ENCODE measurements around the gene USP19. TPM values are rescaled to one million over a fixed set of nuclear protein-coding genes. Genes with fewer than 3 reads are reported as not detected.

USP19 gene
- polyA plus RNA-seq, 3 donors: 18.4 to 55.7 (median 24.1) TPM

DNA sequence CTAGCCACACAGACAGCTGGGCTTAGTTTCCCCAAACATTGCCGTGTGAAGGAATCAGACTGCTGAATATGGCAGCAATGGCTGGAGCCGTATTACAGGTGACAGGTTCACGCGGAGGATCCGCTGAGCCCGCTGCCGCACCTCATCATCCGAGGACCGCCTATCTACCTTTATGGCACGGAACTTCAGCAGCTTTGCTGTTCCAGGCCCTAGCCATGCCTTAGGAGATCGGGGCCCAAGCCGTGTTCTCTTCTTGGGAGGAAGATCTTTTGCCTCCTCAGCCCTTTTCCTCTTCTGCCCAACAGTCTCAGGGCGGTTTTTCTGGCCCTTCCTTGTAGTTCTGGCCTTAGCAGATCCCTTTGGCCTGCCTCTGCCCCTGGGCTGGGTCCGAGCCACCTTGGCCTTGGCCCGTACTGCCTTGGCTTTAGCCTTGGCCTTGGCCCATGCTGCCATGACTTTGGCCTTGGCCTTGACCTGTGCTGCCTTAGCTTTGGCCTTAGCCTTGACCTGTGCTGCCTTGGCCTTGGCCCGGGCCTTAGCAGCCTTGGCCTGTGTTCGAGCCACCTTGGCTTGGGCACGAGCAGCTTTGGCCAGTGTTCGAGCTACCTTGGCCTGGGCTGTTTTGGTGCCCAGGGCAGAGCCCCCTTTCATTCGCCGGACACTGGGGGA lies 42.3 kb upstream of the USP19 start:
- Histone ChIP-seq H3K4me1 (ENCODE audit: control insufficient read depth in 1 of 2, insufficient read depth in 2 of 2, low read length in 2 of 2) (peaks cover 26 to 49% of the 10 kb centered on the region in 2 donors), H2AFZ (ENCODE audit: insufficient read depth, low read depth, low read length, poor library complexity, severe bottlenecking) (no peak overlapping the region), H3K27ac (ENCODE audit: low read depth in 1 of 2, low read length in 2 of 2) (no peak overlapping the region), H3K4me2 (replicated peaks; ENCODE audit: extremely low read depth, low read length, poor library complexity, severe bottlenecking) (no peak overlapping the region), H3K9ac (ENCODE audit: insufficient read depth, low read length, poor library complexity, severe bottlenecking) (no peak overlapping the region), H3K36me3 (replicated peaks in 1 of 2; ENCODE audit: control insufficient read depth in 1 of 2, insufficient read depth in 2 of 2, low read length in 2 of 2) (peaks cover 13 to 30% of the 10 kb centered on the region in 2 donors), H3K27me3 (ENCODE audit: control insufficient read depth in 2 of 2, insufficient read depth in 2 of 2, low read length in 2 of 2) (no peaks in the 10 kb centered on the region), H3K79me2 (ENCODE audit: insufficient read depth, low read length) (peaks cover 40% of the 10 kb centered on the region), H3K4me3 (replicated peaks in 1 of 3; ENCODE audit: low read depth in 2 of 3, low read length in 3 of 3) (no peak overlapping the region), H4K20me1 (ENCODE audit: insufficient read depth, low read length) (peaks cover 35% of the 10 kb centered on the region), H3K9me3 (replicated peaks in 1 of 2; ENCODE audit: control insufficient read depth in 1 of 2, insufficient read depth in 1 of 2, low read length in 2 of 2) (peaks cover 0 to 7% of the 10 kb centered on the region in 2 donors)
- intact Hi-C loops (cut with micrococcal nuclease): no loop called here
- Mint-ChIP-seq H3K27ac (no peak overlapping the region), H3K4me3 (no peak overlapping the region), H3K4me1 (peaks cover 34% of the 10 kb centered on the region), H3K27me3 (ENCODE audit: low read depth in 3 of 3) (peaks cover 0 to 2% (median 0%) of the 10 kb centered on the region in 3 donors), H3K9me3 (peaks cover 0 to 14% (median 6%) of the 10 kb centered on the region in 7 donors), H3K36me3 (peaks cover 22 to 47% of the 10 kb centered on the region in 2 donors)
- 95% methylated on average over 21 of the region's 21 CpGs for WGBS (ENCODE audit: insufficient coverage)
- DNase-seq: no peak
- TF ChIP-seq, protein P1, sequence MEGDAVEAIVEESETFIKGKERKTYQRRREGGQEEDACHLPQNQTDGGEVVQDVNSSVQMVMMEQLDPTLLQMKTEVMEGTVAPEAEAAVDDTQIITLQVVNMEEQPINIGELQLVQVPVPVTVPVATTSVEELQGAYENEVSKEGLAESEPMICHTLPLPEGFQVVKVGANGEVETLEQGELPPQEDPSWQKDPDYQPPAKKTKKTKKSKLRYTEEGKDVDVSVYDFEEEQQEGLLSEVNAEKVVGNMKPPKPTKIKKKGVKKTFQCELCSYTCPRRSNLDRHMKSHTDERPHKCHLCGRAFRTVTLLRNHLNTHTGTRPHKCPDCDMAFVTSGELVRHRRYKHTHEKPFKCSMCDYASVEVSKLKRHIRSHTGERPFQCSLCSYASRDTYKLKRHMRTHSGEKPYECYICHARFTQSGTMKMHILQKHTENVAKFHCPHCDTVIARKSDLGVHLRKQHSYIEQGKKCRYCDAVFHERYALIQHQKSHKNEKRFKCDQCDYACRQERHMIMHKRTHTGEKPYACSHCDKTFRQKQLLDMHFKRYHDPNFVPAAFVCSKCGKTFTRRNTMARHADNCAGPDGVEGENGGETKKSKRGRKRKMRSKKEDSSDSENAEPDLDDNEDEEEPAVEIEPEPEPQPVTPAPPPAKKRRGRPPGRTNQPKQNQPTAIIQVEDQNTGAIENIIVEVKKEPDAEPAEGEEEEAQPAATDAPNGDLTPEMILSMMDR (IDR thresholded peaks at IDR 0.05): no peak

DNA sequence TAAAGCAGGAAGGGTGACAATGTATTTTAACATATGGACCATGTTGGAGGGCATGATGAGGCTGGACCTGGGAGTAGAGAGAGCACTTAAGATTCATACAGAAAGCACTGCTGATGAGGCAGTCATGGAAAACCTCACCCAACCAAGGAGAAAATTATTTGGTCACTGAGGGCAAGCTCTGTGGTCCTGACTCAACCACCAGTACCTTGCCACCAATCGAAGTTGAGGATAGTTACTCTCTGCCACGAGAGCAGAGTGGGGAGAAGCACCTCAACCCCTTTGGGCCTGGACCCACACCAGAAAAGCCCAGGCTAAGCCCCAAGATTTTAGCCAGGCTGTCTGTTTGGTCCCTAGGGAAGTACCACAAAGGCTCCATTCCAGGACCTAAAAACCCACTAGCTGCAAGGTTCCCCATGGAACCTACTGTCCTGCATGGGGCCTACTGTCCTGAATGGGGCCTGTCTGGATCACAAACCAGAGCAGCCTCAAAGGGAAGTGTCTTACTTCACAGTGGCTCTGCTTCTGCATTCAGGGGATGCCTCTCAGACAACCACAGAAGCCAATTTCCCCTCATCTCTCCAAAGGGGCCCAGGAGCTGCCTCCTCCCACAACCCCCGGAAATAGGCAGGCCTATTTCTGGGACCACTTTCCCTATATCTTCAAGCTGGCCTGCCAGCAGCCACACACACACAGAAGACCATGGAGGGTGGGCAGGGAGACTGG lies 41.3 kb upstream of the USP19 start:
- Mint-ChIP-seq H3K9me3 (peaks cover 0 to 9% (median 6%) of the 10 kb centered on the region in 7 donors), H3K4me1 (peaks cover 34% of the 10 kb centered on the region), H3K27ac (peak overlapping the region in 2 of 7 donors; percentile 42 to 50), H3K27me3 (ENCODE audit: low read depth in 3 of 3) (peaks cover 0 to 2% (median 0%) of the 10 kb centered on the region in 3 donors), H3K4me3 (no peak overlapping the region), H3K36me3 (peaks cover 22 to 47% of the 10 kb centered on the region in 2 donors)
- no peak overlapping the region for H2AFZ ChIP-seq (ENCODE audit: insufficient read depth, low read depth, low read length, poor library complexity, severe bottlenecking)
- H3K9ac ChIP-seq (ENCODE audit: insufficient read depth, low read length, poor library complexity, severe bottlenecking): no peak overlapping the region
- peaks cover 35% of the 10 kb centered on the region for H4K20me1 ChIP-seq (ENCODE audit: insufficient read depth, low read length)
- peak overlapping the region in 1 of 2 donors; percentile 18 for H3K27ac ChIP-seq (ENCODE audit: low read depth in 1 of 2, low read length in 2 of 2)
- H3K9me3 ChIP-seq (replicated peaks in 1 of 2; ENCODE audit: control insufficient read depth in 1 of 2, insufficient read depth in 1 of 2, low read length in 2 of 2): peaks cover 0 to 7% of the 10 kb centered on the region in 2 donors
- intact Hi-C loops (cut with micrococcal nuclease): no loop called here
- H3K27me3 ChIP-seq (ENCODE audit: control insufficient read depth in 2 of 2, insufficient read depth in 2 of 2, low read length in 2 of 2): no peaks in the 10 kb centered on the region
- H3K36me3 ChIP-seq (replicated peaks in 1 of 2; ENCODE audit: control insufficient read depth in 1 of 2, insufficient read depth in 2 of 2, low read length in 2 of 2): peaks cover 13 to 30% of the 10 kb centered on the region in 2 donors
- DNase-seq: no peak
- TF ChIP-seq, protein P1 (IDR thresholded peaks at IDR 0.05): no peak
- H3K4me2 ChIP-seq (replicated peaks; ENCODE audit: extremely low read depth, low read length, poor library complexity, severe bottlenecking): no peak overlapping the region
- H3K4me3 ChIP-seq (replicated peaks in 1 of 3; ENCODE audit: low read depth in 2 of 3, low read length in 3 of 3): no peak overlapping the region
- H3K4me1 ChIP-seq (ENCODE audit: control insufficient read depth in 1 of 2, insufficient read depth in 2 of 2, low read length in 2 of 2): peaks cover 26 to 49% of the 10 kb centered on the region in 2 donors
- WGBS (ENCODE audit: insufficient coverage): 80% methylated on average over 1 of the region's 3 CpGs
- peaks cover 40% of the 10 kb centered on the region for H3K79me2 ChIP-seq (ENCODE audit: insufficient read depth, low read length)
